Hepatocyte (in vitro differentiated cells): Measurements from ENCODE around the gene COL2A1.
"Not testable (repeated sequence)": the region's sequence is repeated elsewhere in the genome, so short reads cannot be mapped to it uniquely, and the experiment has no call there.

Experiments used
- EZH2 ChIP-seq: fragments of 200-600 bp; sonication (generic); IDR thresholded peaks from 2 replicates; pipeline ENCODE4 v1.6.1; 2016; ENCODE audit warnings: antibody characterized with exemption, mild to moderate bottlenecking, borderline replicate concordance
- EZH2phosphoT487 ChIP-seq: fragments of 200-600 bp; sonication (generic); IDR thresholded peaks from one replicate; pipeline ENCODE4 v1.6.1; 2018; ENCODE audit warnings: antibody characterized with exemption, mild to moderate bottlenecking, low read depth, moderate library complexity; ENCODE audit not compliant: unreplicated experiment, severe bottlenecking
- TF ChIP-seq, protein P1 (sequence below): fragments of 200-600 bp; sonication (generic); IDR thresholded peaks from 2 replicates; pipeline ENCODE4 v1.5.1; 2016; ENCODE audit warnings: antibody characterized with exemption, mild to moderate bottlenecking; ENCODE audit not compliant: poor library complexity

DNA sequence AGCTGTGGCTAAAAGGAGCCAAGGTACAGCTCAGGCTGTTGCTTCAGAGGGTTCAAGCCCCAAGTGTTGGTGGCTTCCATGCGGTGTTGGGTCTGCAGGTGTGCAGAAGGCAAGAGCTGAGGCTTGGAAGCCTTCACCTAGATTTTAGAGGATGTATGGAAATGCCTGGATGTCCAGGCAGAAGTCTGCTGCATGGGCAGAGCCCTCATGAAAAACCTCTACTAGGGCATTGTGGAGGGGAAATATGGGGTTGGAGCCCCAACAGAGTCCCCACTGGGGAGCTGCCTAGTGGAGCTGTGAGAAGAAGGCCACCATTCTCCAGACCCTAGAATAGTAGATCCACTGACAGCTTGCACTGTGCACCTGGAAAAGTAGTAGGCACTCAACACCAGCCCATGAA lies 46.6 kb downstream of the COL2A1 start:
- TF ChIP-seq, protein P1, sequence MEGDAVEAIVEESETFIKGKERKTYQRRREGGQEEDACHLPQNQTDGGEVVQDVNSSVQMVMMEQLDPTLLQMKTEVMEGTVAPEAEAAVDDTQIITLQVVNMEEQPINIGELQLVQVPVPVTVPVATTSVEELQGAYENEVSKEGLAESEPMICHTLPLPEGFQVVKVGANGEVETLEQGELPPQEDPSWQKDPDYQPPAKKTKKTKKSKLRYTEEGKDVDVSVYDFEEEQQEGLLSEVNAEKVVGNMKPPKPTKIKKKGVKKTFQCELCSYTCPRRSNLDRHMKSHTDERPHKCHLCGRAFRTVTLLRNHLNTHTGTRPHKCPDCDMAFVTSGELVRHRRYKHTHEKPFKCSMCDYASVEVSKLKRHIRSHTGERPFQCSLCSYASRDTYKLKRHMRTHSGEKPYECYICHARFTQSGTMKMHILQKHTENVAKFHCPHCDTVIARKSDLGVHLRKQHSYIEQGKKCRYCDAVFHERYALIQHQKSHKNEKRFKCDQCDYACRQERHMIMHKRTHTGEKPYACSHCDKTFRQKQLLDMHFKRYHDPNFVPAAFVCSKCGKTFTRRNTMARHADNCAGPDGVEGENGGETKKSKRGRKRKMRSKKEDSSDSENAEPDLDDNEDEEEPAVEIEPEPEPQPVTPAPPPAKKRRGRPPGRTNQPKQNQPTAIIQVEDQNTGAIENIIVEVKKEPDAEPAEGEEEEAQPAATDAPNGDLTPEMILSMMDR, result not testable (repeated sequence)
- not testable (repeated sequence) for TF ChIP-seq EZH2phosphoT487, EZH2
